H1 (cell line): ENCODE measurements around the gene MACROH2A1. TPM values are rescaled to one million over a fixed set of nuclear protein-coding genes. Genes with fewer than 3 reads are reported as not detected.

Experiments
- CTCF ChIA-PET: fragments of 300-600 bp; sonication (Branson Sonifier 250); formaldehyde crosslinking; loops from one replicate; lab custom pipeline; 2021; ENCODE audit not compliant: partially characterized antibody; lab: Charles Lee
- POLR2A ChIA-PET: fragments of 300-600 bp; sonication (Branson Sonifier 250); formaldehyde crosslinking; loops from one replicate; lab custom pipeline; 2021; ENCODE audit warnings: inconsistent platforms; ENCODE audit not compliant: partially characterized antibody; lab: Charles Lee
- DNase-seq, 2 experiments: peaks; one replicate each; pipeline versions ENCODE4 v3.0.0 to v3.0.0-alpha.2; 2010 to 2022; ENCODE audit warnings: low spot score in 2 of 2, low read depth in 1 of 2, mixed read lengths in 1 of 2
- FAIRE-seq: peaks from 2 replicates; lab custom pipeline; 2011; peaks lifted over from hg19 to GRCh38; lab: Jason Lieb, UNC
- H2AFZ ChIP-seq: 2 replicates; pipeline ENCODE4 v1.8.1; 2012; ENCODE audit warnings: low read length, inconsistent platforms
- H2AK5ac ChIP-seq: 2 replicates; pipeline ENCODE4 v1.6.1; 2013; ENCODE audit warnings: low read depth, low read length
- H2BK120ac ChIP-seq: replicated peaks from 2 replicates; pipeline ENCODE3; 2013; ENCODE audit warnings: low read depth, low read length, inconsistent platforms
- H2BK12ac ChIP-seq: 2 replicates; pipeline ENCODE4 v1.6.1; 2013; ENCODE audit warnings: low read depth, low read length
- H2BK15ac ChIP-seq: 2 replicates; pipeline ENCODE4 v1.6.1; 2013; ENCODE audit warnings: low read length
- H2BK20ac ChIP-seq: 2 replicates; pipeline ENCODE4 v1.6.1; 2013; ENCODE audit warnings: low read length
- H2BK5ac ChIP-seq: 2 replicates; pipeline ENCODE4 v1.6.1; 2013; ENCODE audit warnings: low read depth, low read length
- H3K14ac ChIP-seq: 2 replicates; pipeline ENCODE4 v1.6.1; 2013; ENCODE audit warnings: inconsistent platforms; ENCODE audit not compliant: insufficient read length
- H3K18ac ChIP-seq: 2 replicates; pipeline ENCODE4 v1.6.1; 2013; ENCODE audit warnings: low read length; ENCODE audit errors: extremely low read depth
- H3K23ac ChIP-seq: 2 replicates; pipeline ENCODE4 v1.6.1; 2013; ENCODE audit warnings: inconsistent platforms; ENCODE audit not compliant: insufficient read length
- H3K23me2 ChIP-seq: 2 replicates; pipeline ENCODE4 v1.6.1; 2013; ENCODE audit warnings: low read depth, low read length
- H3K27ac ChIP-seq: 2 replicates; pipeline ENCODE4 v1.6.1; 2011; ENCODE audit warnings: low read depth, low read length, inconsistent platforms
- H3K27me3 ChIP-seq, 4 experiments: replicated peaks in 1 of 4; 1 replicate in 1 of 4; 2 replicates in 3 of 4; pipeline versions ENCODE4 v1.6.1 to v1.8.1; 2011 to 2013; ENCODE audit warnings: low read length in 3 of 4, mild to moderate bottlenecking in 3 of 4, inconsistent platforms in 2 of 4, mixed read lengths in 2 of 4, moderate library complexity in 1 of 4; ENCODE audit not compliant: control insufficient read depth in 3 of 4, insufficient read depth in 3 of 4; ENCODE audit errors: extremely low read depth in 1 of 4
- H3K36me3 ChIP-seq, 4 experiments: 2 replicates each; pipeline versions ENCODE4 v1.6.1 to v1.8.1; 2011 to 2013; ENCODE audit warnings: mild to moderate bottlenecking in 4 of 4, low read length in 3 of 4, moderate library complexity in 2 of 4, control low read depth in 1 of 4, inconsistent platforms in 1 of 4; ENCODE audit not compliant: insufficient read depth in 4 of 4, control insufficient read depth in 2 of 4
- H3K4ac ChIP-seq: replicated peaks from 2 replicates; pipeline ENCODE3; 2013; ENCODE audit warnings: low read length, low read depth, mixed read lengths, inconsistent platforms; ENCODE audit not compliant: insufficient read length
- H3K4me1 ChIP-seq, 4 experiments: replicated peaks in 1 of 4; 1 replicate in 1 of 4; 2 replicates in 3 of 4; pipeline versions ENCODE4 v1.6.1 to v1.8.1; 2011 to 2013; ENCODE audit warnings: low read length in 3 of 4, inconsistent platforms in 2 of 4, mixed read lengths in 1 of 4; ENCODE audit not compliant: insufficient read depth in 4 of 4, control insufficient read depth in 3 of 4
- H3K4me2 ChIP-seq, 2 experiments: 2 replicates each; pipeline versions ENCODE4 v1.6.1 to v1.8.1; 2011 to 2013; ENCODE audit warnings: low read depth in 2 of 2, low read length in 2 of 2, control low read depth in 1 of 2, inconsistent platforms in 1 of 2, mild to moderate bottlenecking in 1 of 2; ENCODE audit not compliant: insufficient read depth in 1 of 2
- H3K4me3 ChIP-seq, 4 experiments: fragments of 200-600, 300-600 bp in 1 of 4; sonication (generic), shearing (Covaris generic), sonication (Bioruptor Twin) in 1 of 4; 2 replicates each; pipeline versions ENCODE4 v1.5.1 to v1.8.1; 2011 to 2016; ENCODE audit warnings: low read length in 4 of 4, low read depth in 3 of 4, control low read depth in 2 of 4, inconsistent platforms in 2 of 4, mild to moderate bottlenecking in 2 of 4, mixed read lengths in 1 of 4, moderate library complexity in 1 of 4; ENCODE audit not compliant: insufficient read depth in 2 of 4; ENCODE audit errors: extremely low read depth in 1 of 4
- H3K56ac ChIP-seq: replicated peaks from 2 replicates; pipeline ENCODE3; 2013; ENCODE audit warnings: low read depth, mild to moderate bottlenecking, mixed read lengths, low read length, inconsistent platforms; ENCODE audit not compliant: insufficient read length
- H3K79me1 ChIP-seq: 2 replicates; pipeline ENCODE4 v1.6.1; 2013; ENCODE audit warnings: low read depth, low read length, control low read depth
- H3K79me2 ChIP-seq, 2 experiments: 2 replicates each; pipeline versions ENCODE4 v1.6.1 to v1.8.1; 2012 to 2013; ENCODE audit warnings: low read length in 2 of 2, mild to moderate bottlenecking in 2 of 2, inconsistent platforms in 1 of 2; ENCODE audit not compliant: insufficient read depth in 2 of 2, control insufficient read depth in 1 of 2
- H3K9ac ChIP-seq, 4 experiments: replicated peaks in 1 of 4; 1 replicate in 1 of 4; 2 replicates in 3 of 4; pipeline versions ENCODE4 v1.6.1 to v1.8.1; 2011 to 2013; ENCODE audit warnings: low read depth in 3 of 4, low read length in 3 of 4, control low read depth in 2 of 4, mild to moderate bottlenecking in 2 of 4, moderate library complexity in 2 of 4, inconsistent platforms in 1 of 4; ENCODE audit errors: extremely low read depth in 1 of 4
- H3K9me3 ChIP-seq, 2 experiments: 2 replicates each; pipeline versions ENCODE4 v1.6.1 to v1.8.1; 2012 to 2013; ENCODE audit warnings: mild to moderate bottlenecking in 2 of 2, moderate library complexity in 2 of 2, control low read depth in 1 of 2, inconsistent platforms in 1 of 2, low read depth in 1 of 2, low read length in 1 of 2, mixed read lengths in 1 of 2; ENCODE audit not compliant: insufficient read depth in 2 of 2
- H4K20me1 ChIP-seq, 2 experiments: replicated peaks in 1 of 2; 2 replicates each; pipeline versions ENCODE3 to v1.8.1; 2011 to 2013; ENCODE audit warnings: inconsistent platforms in 2 of 2, low read length in 2 of 2, mild to moderate bottlenecking in 1 of 2; ENCODE audit not compliant: insufficient read depth in 2 of 2, control insufficient read depth in 1 of 2
- H4K5ac ChIP-seq: 2 replicates; pipeline ENCODE4 v1.6.1; 2013; ENCODE audit warnings: low read length, low read depth, mixed read lengths, inconsistent platforms; ENCODE audit not compliant: insufficient read length
- H4K8ac ChIP-seq: 2 replicates; pipeline ENCODE4 v1.8.0; 2013; ENCODE audit warnings: mild to moderate bottlenecking, moderate library complexity, low read length, inconsistent platforms; ENCODE audit not compliant: insufficient read depth; ENCODE audit errors: extremely low read depth
- H4K91ac ChIP-seq: replicated peaks from 2 replicates; pipeline ENCODE3; 2013; ENCODE audit warnings: low read length, mixed read lengths, inconsistent platforms; ENCODE audit not compliant: insufficient read length
- ASH2L ChIP-seq: fragments of 200-600, 300-600 bp; sonication (generic); IDR thresholded peaks from one replicate; pipeline ENCODE4 v1.7.1; 2017; ENCODE audit warnings: low read length
- JUND ChIP-seq: IDR thresholded peaks from 2 replicates; pipeline ENCODE4 v1.6.1; 2011; ENCODE audit warnings: mild to moderate bottlenecking, improper control_type of control experiment, low read length
- POLR2A ChIP-seq, 2 experiments: IDR thresholded peaks; 1 replicate in 1 of 2; 2 replicates in 1 of 2; pipeline ENCODE4 v1.6.1; 2011; ENCODE audit warnings: low read depth in 2 of 2, low read length in 2 of 2, mild to moderate bottlenecking in 2 of 2; ENCODE audit errors: control extremely low read depth in 1 of 2
- RBBP5 ChIP-seq: IDR thresholded peaks from 2 replicates; pipeline ENCODE4 v1.7.1; 2012; ENCODE audit warnings: low read depth, mild to moderate bottlenecking, inconsistent platforms, low read length, moderate library complexity, borderline replicate concordance
- SP4 ChIP-seq: IDR thresholded peaks from 2 replicates; pipeline ENCODE4 v1.6.1; 2012; ENCODE audit warnings: low read length, inconsistent platforms
- TCF12 ChIP-seq: IDR thresholded peaks from 2 replicates; pipeline ENCODE4 v1.6.1; 2011; ENCODE audit warnings: low read depth, mild to moderate bottlenecking, low read length
- WGBS, 2 experiments: shearing (Covaris generic) in 1 of 2; methylation state at CpG; one replicate each; pipeline versions ENCODE4 v1.1.6 to v1.1.7; 2013 to 2015; ENCODE audit warnings: low lambda C conversion rate in 2 of 2, mixed read lengths in 2 of 2, inconsistent platforms in 1 of 2, low coverage in 1 of 2, missing lambda C conversion rate in 1 of 2; ENCODE audit not compliant: insufficient replicate concordance in 2 of 2, insufficient coverage in 1 of 2, insufficient read length in 1 of 2; ENCODE audit errors: extremely low coverage in 1 of 2, missing lambda C conversion rate in 1 of 2; 5-methylcytosine and 5-hydroxymethylcytosine counted together
- polyA plus RNA-seq, 7 experiments: library from polyadenylated mRNA; depleted of rRNA in 3 of 7; stranded (reverse) in 5 of 7; unstranded in 2 of 7; fragments of >200 nt in 5 of 7; fragments of 200-250 nt in 2 of 7; gene quantifications; 1 replicate in 5 of 7; 2 replicates in 1 of 7; 4 replicates in 1 of 7; pipeline versions ENCODE4 v1.2.1 to v1.2.3, GENCODE V29; 2011 to 2013; ENCODE audit warnings: missing spikeins in 2 of 7, mixed read lengths in 2 of 7
- total RNA-seq: library from RNA; stranded (reverse); fragmentation: NEBNext Ultra II Directional; extraction: Animal tissue kit (Norgen Biotek cat#: 25700); gene quantifications from 2 replicates; pipeline ENCODE4 v1.2.1, GENCODE V29; 2021
- TF ChIP-seq, protein P1 (sequence below): IDR thresholded peaks from 2 replicates; pipeline ENCODE4 v1.6.1; 2012; ENCODE audit warnings: inconsistent platforms
- TF ChIP-seq, protein P2 (sequence below), 3 experiments: IDR thresholded peaks; 1 replicate in 2 of 3; 2 replicates in 1 of 3; pipeline versions ENCODE4 v1.5.1 to v1.6.1; 2011; ENCODE audit warnings: low read length in 3 of 3, mild to moderate bottlenecking in 3 of 3, inconsistent platforms in 2 of 3, low read depth in 1 of 3, moderate library complexity in 1 of 3; ENCODE audit not compliant: insufficient read depth in 1 of 3; ENCODE audit errors: control extremely low read depth in 1 of 3

Gene MACROH2A1
- total and polyA plus RNA-seq, 2 of the 8 experiments (the other 6 are each of a cell fraction or from before 2014, with no cell fraction given) = 60.0 to 92.3 TPM

DNA sequence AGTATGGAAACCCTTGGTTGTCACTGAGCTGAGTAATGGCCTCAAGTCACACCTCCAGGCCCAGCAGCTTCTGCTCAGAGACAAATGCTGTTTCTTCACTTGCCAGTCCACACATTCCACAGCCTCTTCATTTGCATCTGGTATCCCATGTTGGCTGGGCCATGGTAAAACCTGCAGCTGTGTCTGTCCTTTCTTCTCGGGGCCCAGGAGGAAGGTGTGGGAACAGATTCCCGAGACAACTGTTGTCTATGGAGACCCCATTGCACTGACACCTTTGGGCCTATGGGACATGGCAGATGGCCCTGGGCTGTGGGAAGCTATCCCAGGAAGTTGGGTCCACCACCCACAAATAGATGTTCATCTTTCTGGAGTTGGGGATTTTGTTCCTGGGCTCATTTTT is 85.1 kb downstream of the MACROH2A1 start:
- Histone ChIP-seq H2BK120ac (no peak overlapping the region), H2BK15ac (no peak overlapping the region), H3K4me2 (no peak overlapping the region), H2BK20ac (no peak overlapping the region), H4K8ac (no peak overlapping the region), H2BK5ac (no peak overlapping the region), H4K5ac (no peak overlapping the region), H3K4ac (no peak overlapping the region), H2AK5ac (no peak overlapping the region), H4K20me1 (no peaks in the 10 kb centered on the region), H3K79me1 (no peaks in the 10 kb centered on the region), H3K23me2 (no peaks in the 10 kb centered on the region), H4K91ac (no peak overlapping the region), H3K9me3 (0 out of 4 replicates have a peak, but pooled peaks cover 0 to 2% of the 10 kb centered on the region in 2 experiments), H3K23ac (no peak overlapping the region), H3K4me1 (no peaks in the 10 kb centered on the region), H3K36me3 (no peaks in the 10 kb centered on the region), H3K18ac (no peak overlapping the region), H3K27me3 (no peaks in the 10 kb centered on the region), H2BK12ac (no peak overlapping the region), H3K56ac (no peak overlapping the region), H3K9ac (no peak overlapping the region), H3K4me3 (no peak overlapping the region), H3K79me2 (no peaks in the 10 kb centered on the region), H3K14ac (no peak overlapping the region), H3K27ac (no peak overlapping the region), H2AFZ (no peak overlapping the region)
- no peak for TF ChIP-seq ASH2L
- TF ChIP-seq, protein P1, sequence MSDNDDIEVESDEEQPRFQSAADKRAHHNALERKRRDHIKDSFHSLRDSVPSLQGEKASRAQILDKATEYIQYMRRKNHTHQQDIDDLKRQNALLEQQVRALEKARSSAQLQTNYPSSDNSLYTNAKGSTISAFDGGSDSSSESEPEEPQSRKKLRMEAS = no peak
- no peak for TF ChIP-seq TCF12
- TF ChIP-seq JUND = no peak
- TF ChIP-seq, protein P2, sequence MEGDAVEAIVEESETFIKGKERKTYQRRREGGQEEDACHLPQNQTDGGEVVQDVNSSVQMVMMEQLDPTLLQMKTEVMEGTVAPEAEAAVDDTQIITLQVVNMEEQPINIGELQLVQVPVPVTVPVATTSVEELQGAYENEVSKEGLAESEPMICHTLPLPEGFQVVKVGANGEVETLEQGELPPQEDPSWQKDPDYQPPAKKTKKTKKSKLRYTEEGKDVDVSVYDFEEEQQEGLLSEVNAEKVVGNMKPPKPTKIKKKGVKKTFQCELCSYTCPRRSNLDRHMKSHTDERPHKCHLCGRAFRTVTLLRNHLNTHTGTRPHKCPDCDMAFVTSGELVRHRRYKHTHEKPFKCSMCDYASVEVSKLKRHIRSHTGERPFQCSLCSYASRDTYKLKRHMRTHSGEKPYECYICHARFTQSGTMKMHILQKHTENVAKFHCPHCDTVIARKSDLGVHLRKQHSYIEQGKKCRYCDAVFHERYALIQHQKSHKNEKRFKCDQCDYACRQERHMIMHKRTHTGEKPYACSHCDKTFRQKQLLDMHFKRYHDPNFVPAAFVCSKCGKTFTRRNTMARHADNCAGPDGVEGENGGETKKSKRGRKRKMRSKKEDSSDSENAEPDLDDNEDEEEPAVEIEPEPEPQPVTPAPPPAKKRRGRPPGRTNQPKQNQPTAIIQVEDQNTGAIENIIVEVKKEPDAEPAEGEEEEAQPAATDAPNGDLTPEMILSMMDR (IDR thresholded peaks at IDR 0.05; ENCODE audit: control extremely low read depth in 1 of 3, insufficient read depth in 1 of 3, low read depth in 1 of 3, low read length in 3 of 3) = no peak
- no peak for TF ChIP-seq SP4
- no peak for TF ChIP-seq POLR2A (IDR thresholded peaks at IDR 0.05; ENCODE audit: control extremely low read depth in 1 of 2, low read depth in 2 of 2, low read length in 2 of 2)
- no peak for TF ChIP-seq RBBP5
- CTCF ChIA-PET = interaction anchor here (1.5 to 2.1 kb wide), 2 partner anchors 10 to 12 kb away, joined by 5 read pairs; no protein-coding TSS in a partner anchor
- WGBS, 2 experiments = 100% methylated on average over 2 of the region's 2 CpGs; no CpG with 5 or more reads in 1 of the 2 experiments
- POLR2A ChIA-PET = interaction anchor here (1.2 kb wide), 1 partner anchor 32 kb away, joined by 3 read pairs; no protein-coding TSS in a partner anchor
- FAIRE-seq = no peak
- no peak for DNase-seq
